Peyer's patch (tissue), 4 donors: ENCODE measurements around the gene BRINP2. TPM values are rescaled to one million over a fixed set of nuclear protein-coding genes. Genes with fewer than 3 reads are reported as not detected.

Experiments
- DNase-seq, 3 donors: peaks; one replicate each; pipeline ENCODE4 v3.0.0-alpha.2; 2017 to 2019
- H3K27ac ChIP-seq, 4 donors: fragments of 200-600 bp; sonication (generic); one replicate each; pipeline ENCODE4 v1.5.1; 2016 to 2019
- H3K27me3 ChIP-seq, 2 donors: fragments of 200-600 bp; sonication (generic); one replicate each; pipeline ENCODE4 v1.5.1; 2019
- H3K36me3 ChIP-seq, 3 donors: fragments of 200-600 bp; sonication (generic); one replicate each; pipeline ENCODE4 v1.5.1; 2016 to 2019
- H3K4me1 ChIP-seq, 4 donors: fragments of 200-600 bp; sonication (generic); one replicate each; pipeline ENCODE4 v1.5.1; 2016 to 2019
- H3K4me3 ChIP-seq, 4 donors: fragments of 200-600 bp; sonication (generic); 1 replicate in 3 of 4; 2 replicates in 1 of 4; pipeline ENCODE4 v1.5.1; 2016 to 2019; ENCODE audit warnings: mild to moderate bottlenecking in 1 of 4
- H3K9me3 ChIP-seq, 4 donors: fragments of 200-600 bp; sonication (generic); one replicate each; pipeline ENCODE4 v1.5.1; 2016 to 2019; ENCODE audit warnings: mild to moderate bottlenecking in 1 of 4
- CTCF ChIP-seq, 6 experiments: fragments of 450-650 bp in 4 of 6; fragments of 200-600 bp in 2 of 6; sonication (generic) in 1 of 6; IDR thresholded peaks; one replicate each; pipeline ENCODE4 v1.5.1; 2017 to 2019; ENCODE audit warnings: antibody characterized with exemption in 6 of 6, mild to moderate bottlenecking in 3 of 6, moderate library complexity in 1 of 6
- POLR2A ChIP-seq, 2 donors: fragments of 450-650 bp; IDR thresholded peaks; one replicate each; pipeline ENCODE4 v1.5.1; 2017; ENCODE audit warnings: antibody characterized with exemption in 2 of 2, mild to moderate bottlenecking in 2 of 2, moderate library complexity in 2 of 2
- total RNA-seq, 4 donors: library from RNA; depleted of rRNA; stranded (reverse); fragments of >200 nt; gene quantifications; one replicate each; pipeline ENCODE4 v1.1.0, GENCODE V29; 2016

The BRINP2 gene
- total RNA-seq, 4 donors from 2014 or later = not detected

GRCh38 chr1:177183836-177184235 is 13.1 kb downstream of the BRINP2 start:
- no peak overlapping the region for H3K27ac ChIP-seq
- no peaks in the 10 kb centered on the region for H3K36me3 ChIP-seq
- no peaks in the 10 kb centered on the region for H3K9me3 ChIP-seq
- no peaks in the 10 kb centered on the region for H3K27me3 ChIP-seq
- no peak overlapping the region for H3K4me3 ChIP-seq
- DNase-seq = no peak
- H3K4me1 ChIP-seq = peaks cover 0 to 7% (median 0%) of the 10 kb centered on the region in 4 donors
- TF ChIP-seq POLR2A (IDR thresholded peaks at IDR 0.05) (no peak), CTCF (IDR thresholded peaks at IDR 0.05) (no peak)

GRCh38 chr1:177185209-177185608 is 14.5 kb downstream of the BRINP2 start:
- TF ChIP-seq POLR2A (IDR thresholded peaks at IDR 0.05) = no peak
- TF ChIP-seq CTCF (IDR thresholded peaks at IDR 0.05) = peak in 3 of 6 experiments; percentile 23 to 39 (median 37)
- Histone ChIP-seq H3K36me3 (no peaks in the 10 kb centered on the region), H3K27ac (no peak overlapping the region), H3K9me3 (no peaks in the 10 kb centered on the region), H3K27me3 (no peaks in the 10 kb centered on the region), H3K4me3 (no peak overlapping the region), H3K4me1 (peaks cover 0 to 7% (median 0%) of the 10 kb centered on the region in 4 donors)
- no peak for DNase-seq

GRCh38 chr1:177186639-177187038 is 15.9 kb downstream of the BRINP2 start:
- Histone ChIP-seq H3K4me3 (no peak overlapping the region), H3K27ac (no peak overlapping the region), H3K4me1 (peaks cover 0 to 3% (median 0%) of the 10 kb centered on the region in 4 donors), H3K9me3 (no peaks in the 10 kb centered on the region), H3K27me3 (no peaks in the 10 kb centered on the region), H3K36me3 (no peaks in the 10 kb centered on the region)
- TF ChIP-seq CTCF (IDR thresholded peaks at IDR 0.05) = no peak
- DNase-seq = no peak

- H3K27me3 ChIP-seq = no peaks in the 10 kb centered on the region
- TF ChIP-seq CTCF (IDR thresholded peaks at IDR 0.05) (no peak), POLR2A (IDR thresholded peaks at IDR 0.05) (no peak)
- DNase-seq = no peak
Observed at GRCh38 chr1:177190308-177190970, 19.7 kb downstream of the BRINP2 start.

GRCh38 chr1:177198243-177198642 is 27.5 kb downstream of the BRINP2 start:
- Histone ChIP-seq H3K27me3 (no peaks in the 10 kb centered on the region), H3K36me3 (no peaks in the 10 kb centered on the region), H3K4me1 (no peaks in the 10 kb centered on the region), H3K9me3 (no peaks in the 10 kb centered on the region), H3K4me3 (no peak overlapping the region), H3K27ac (no peak overlapping the region)
- DNase-seq = no peak
- TF ChIP-seq POLR2A (IDR thresholded peaks at IDR 0.05) (no peak), CTCF (IDR thresholded peaks at IDR 0.05) (no peak)

More at GRCh38 chr1:177190308-177190970, 19.7 kb downstream of the BRINP2 start:
- Histone ChIP-seq H3K4me3 (no peak overlapping the region), H3K9me3 (no peaks in the 10 kb centered on the region), H3K4me1 (no peaks in the 10 kb centered on the region), H3K27ac (no peak overlapping the region), H3K36me3 (no peaks in the 10 kb centered on the region)
